Heart left ventricle (tissue), 13 donors: Measurements from ENCODE around the gene ZNF862.

Source experiments
- POLR2A ChIP-seq, 2 donors: fragments of 450-650 bp; IDR thresholded peaks; one replicate each; pipeline ENCODE4 v1.6.1; 2017; ENCODE audit warnings: antibody characterized with exemption in 2 of 2, mild to moderate bottlenecking in 2 of 2, moderate library complexity in 2 of 2
- TF ChIP-seq, protein P1 (sequence below), 12 donors: fragments of 200-600 bp; sonication (generic) in 4 of 12; IDR thresholded peaks; one replicate each; pipeline versions ENCODE4 v1.5.0 to v1.8.0; 2018 to 2022; ENCODE audit warnings: antibody characterized with exemption in 12 of 12, mild to moderate bottlenecking in 5 of 12
- donor health status: ischemic (EF 13 %, LVEDD 7.1; RV severe dilation, severe dysfunction).
- donor health status: DM: no; HTN: yes; CAD: no.
- donor health status: DM: no; HTN: no; CAD: no.
- donor health status: ischemic (EF 25% LVEDD 6.9; RV normal size, moderate dysfunction).
- donor health status: ischemic (EF 25% LVEDD 5.7; RV mildly dilated, moderate dysfunction).
- donor health status: ischemic (EF 35%, LVEDD 5.7; RV mildly dilated, moderate dysfunction).
- donor health status: nonischemic (EF 11% LVEDD 7.7; RV severe dilation, severe dysfunction).
- donor health status: DM: yes; HTN: yes; CAD: no.
- donor health status: PGD.
- donor health status: ischemic (EF 29% LVEDD 5.4; RV normal size, mild dysfunction).
- donor health status: nonischemic (EF 23%, LVEDD 6.1; RV moderate dilation, normal function).

- TF ChIP-seq, protein P1, sequence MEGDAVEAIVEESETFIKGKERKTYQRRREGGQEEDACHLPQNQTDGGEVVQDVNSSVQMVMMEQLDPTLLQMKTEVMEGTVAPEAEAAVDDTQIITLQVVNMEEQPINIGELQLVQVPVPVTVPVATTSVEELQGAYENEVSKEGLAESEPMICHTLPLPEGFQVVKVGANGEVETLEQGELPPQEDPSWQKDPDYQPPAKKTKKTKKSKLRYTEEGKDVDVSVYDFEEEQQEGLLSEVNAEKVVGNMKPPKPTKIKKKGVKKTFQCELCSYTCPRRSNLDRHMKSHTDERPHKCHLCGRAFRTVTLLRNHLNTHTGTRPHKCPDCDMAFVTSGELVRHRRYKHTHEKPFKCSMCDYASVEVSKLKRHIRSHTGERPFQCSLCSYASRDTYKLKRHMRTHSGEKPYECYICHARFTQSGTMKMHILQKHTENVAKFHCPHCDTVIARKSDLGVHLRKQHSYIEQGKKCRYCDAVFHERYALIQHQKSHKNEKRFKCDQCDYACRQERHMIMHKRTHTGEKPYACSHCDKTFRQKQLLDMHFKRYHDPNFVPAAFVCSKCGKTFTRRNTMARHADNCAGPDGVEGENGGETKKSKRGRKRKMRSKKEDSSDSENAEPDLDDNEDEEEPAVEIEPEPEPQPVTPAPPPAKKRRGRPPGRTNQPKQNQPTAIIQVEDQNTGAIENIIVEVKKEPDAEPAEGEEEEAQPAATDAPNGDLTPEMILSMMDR (IDR thresholded peaks at IDR 0.05) = no peak
- TF ChIP-seq POLR2A (IDR thresholded peaks at IDR 0.05) = no peak
Observed at GRCh38 chr7:149869291-149869650, 31.1 kb downstream of the ZNF862 start.
